ENCODE data around the gene TSHR.

Gene TSHR

DNA sequence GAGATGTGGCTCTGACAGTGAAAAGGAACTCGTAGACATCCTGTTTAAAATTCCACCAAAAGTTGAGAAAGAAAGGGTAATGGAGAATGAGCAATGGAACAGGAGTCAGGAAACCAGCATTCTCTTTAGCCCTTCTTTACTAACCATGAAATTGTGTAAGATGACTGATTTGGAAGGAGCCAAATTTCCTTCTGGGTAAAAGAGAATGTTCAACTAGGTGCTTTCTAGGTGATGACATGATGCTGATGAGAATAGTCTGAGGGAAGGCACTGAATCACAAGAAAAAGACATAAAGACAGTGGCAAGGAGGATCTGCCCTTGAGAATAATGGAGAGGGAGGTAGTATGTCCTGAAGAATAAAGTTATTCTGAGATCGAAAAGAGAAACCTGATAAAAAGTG is 2.2 kb downstream of the TSHR start:
- TF ChIP-seq FOXP2 (optimal IDR thresholded peaks at IDR 0.05; ENCODE audit: control extremely low read depth, extremely low read length, insufficient read depth) (no peak), POLR2AphosphoS5 (IDR thresholded peaks at IDR 0.05; ENCODE audit: borderline replicate concordance, low read depth, low read length) (no peak), EZH2 (IDR thresholded peaks at IDR 0.05) (no peak)
- Histone ChIP-seq H3K4me3 (no peak overlapping the region), H3K27ac (no peak overlapping the region), H3K9me3 (ENCODE audit: low read depth, low read length) (no peaks in the 10 kb centered on the region), H3K9ac (ENCODE audit: insufficient read length) (no peak overlapping the region), H3K36me3 (ENCODE audit: insufficient read depth, low read length) (no peaks in the 10 kb centered on the region)
- DNase-seq (ENCODE audit: low read depth, low spot score), result no peak

GRCh38 chr14:80958226-80958625 is 2.8 kb downstream of the TSHR start:
- DNase-seq (ENCODE audit: low read depth, low spot score), result no peak
- Histone ChIP-seq H3K36me3 (ENCODE audit: insufficient read depth, low read length) (no peaks in the 10 kb centered on the region), H3K4me3 (no peak overlapping the region), H3K9me3 (ENCODE audit: low read depth, low read length) (no peaks in the 10 kb centered on the region), H3K9ac (ENCODE audit: insufficient read length) (no peak overlapping the region), H3K27ac (no peak overlapping the region)
- TF ChIP-seq FOXP2 (optimal IDR thresholded peaks at IDR 0.05; ENCODE audit: control extremely low read depth, extremely low read length, insufficient read depth) (no peak), POLR2AphosphoS5 (IDR thresholded peaks at IDR 0.05; ENCODE audit: borderline replicate concordance, low read depth, low read length) (no peak), EZH2 (IDR thresholded peaks at IDR 0.05) (no peak)

DNA sequence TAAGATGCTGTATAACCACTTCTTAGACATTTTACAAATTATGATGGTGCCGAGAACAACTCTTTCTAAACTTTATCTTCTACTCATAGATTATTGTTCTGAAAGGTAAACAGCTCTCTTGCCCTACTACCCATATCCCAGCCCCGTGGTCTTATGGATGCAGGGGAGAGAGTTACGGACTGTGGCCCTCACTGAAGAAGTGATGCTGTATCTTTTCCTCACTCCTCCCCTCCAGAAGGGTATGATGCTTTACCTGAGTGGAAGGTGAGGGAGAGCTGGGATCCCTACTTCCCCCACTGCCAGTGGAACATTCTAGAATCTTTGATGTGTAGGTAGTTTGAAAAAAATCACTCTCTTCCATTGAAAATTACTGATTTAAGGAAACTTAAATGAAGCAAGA is 3.5 kb downstream of the TSHR start:
- TF ChIP-seq POLR2AphosphoS5 (IDR thresholded peaks at IDR 0.05; ENCODE audit: borderline replicate concordance, low read depth, low read length) (no peak), FOXP2 (optimal IDR thresholded peaks at IDR 0.05; ENCODE audit: control extremely low read depth, extremely low read length, insufficient read depth) (no peak), EZH2 (IDR thresholded peaks at IDR 0.05) (no peak)
- H3K9ac ChIP-seq (ENCODE audit: insufficient read length), result no peak overlapping the region
- no peaks in the 10 kb centered on the region for H3K9me3 ChIP-seq (ENCODE audit: low read depth, low read length)
- no peak overlapping the region for H3K27ac ChIP-seq
- H3K4me3 ChIP-seq, result no peak overlapping the region
- H3K36me3 ChIP-seq (ENCODE audit: insufficient read depth, low read length), result no peaks in the 10 kb centered on the region
- no peak for DNase-seq (ENCODE audit: low read depth, low spot score)

GRCh38 chr14:80959496-80959895 is 4.1 kb downstream of the TSHR start:
- TF ChIP-seq EZH2 (IDR thresholded peaks at IDR 0.05) (no peak), POLR2AphosphoS5 (IDR thresholded peaks at IDR 0.05; ENCODE audit: borderline replicate concordance, low read depth, low read length) (no peak), FOXP2 (optimal IDR thresholded peaks at IDR 0.05; ENCODE audit: control extremely low read depth, extremely low read length, insufficient read depth) (no peak)
- Histone ChIP-seq H3K27ac (no peak overlapping the region), H3K9me3 (ENCODE audit: low read depth, low read length) (no peaks in the 10 kb centered on the region), H3K4me3 (no peak overlapping the region), H3K36me3 (ENCODE audit: insufficient read depth, low read length) (no peaks in the 10 kb centered on the region), H3K9ac (ENCODE audit: insufficient read length) (no peak overlapping the region)
- DNase-seq (ENCODE audit: low read depth, low spot score), result no peak

GRCh38 chr14:80965037-80965436 is 9.6 kb downstream of the TSHR start:
- Histone ChIP-seq H3K9ac (ENCODE audit: insufficient read length) (no peak overlapping the region), H3K27ac (no peak overlapping the region), H3K36me3 (ENCODE audit: insufficient read depth, low read length) (no peaks in the 10 kb centered on the region), H3K4me3 (no peak overlapping the region), H3K9me3 (ENCODE audit: low read depth, low read length) (no peaks in the 10 kb centered on the region)
- no peak for TF ChIP-seq POLR2AphosphoS5 (IDR thresholded peaks at IDR 0.05; ENCODE audit: borderline replicate concordance, low read depth, low read length)
- TF ChIP-seq EZH2 (IDR thresholded peaks at IDR 0.05), result no peak
- TF ChIP-seq FOXP2 (optimal IDR thresholded peaks at IDR 0.05; ENCODE audit: control extremely low read depth, extremely low read length, insufficient read depth), result no peak
- no peak for DNase-seq (ENCODE audit: low read depth, low spot score)

GRCh38 chr14:80973931-80974641 is 18.7 kb downstream of the TSHR start:
- Histone ChIP-seq H3K27ac (no peak overlapping the region), H3K4me3 (no peak overlapping the region), H3K9me3 (ENCODE audit: low read depth, low read length) (no peaks in the 10 kb centered on the region), H3K36me3 (ENCODE audit: insufficient read depth, low read length) (no peaks in the 10 kb centered on the region), H3K9ac (ENCODE audit: insufficient read length) (no peak overlapping the region)
- TF ChIP-seq EZH2 (IDR thresholded peaks at IDR 0.05) (no peak), POLR2AphosphoS5 (IDR thresholded peaks at IDR 0.05; ENCODE audit: borderline replicate concordance, low read depth, low read length) (no peak), FOXP2 (optimal IDR thresholded peaks at IDR 0.05; ENCODE audit: control extremely low read depth, extremely low read length, insufficient read depth) (no peak)
- no peak for DNase-seq (ENCODE audit: low read depth, low spot score)

DNA sequence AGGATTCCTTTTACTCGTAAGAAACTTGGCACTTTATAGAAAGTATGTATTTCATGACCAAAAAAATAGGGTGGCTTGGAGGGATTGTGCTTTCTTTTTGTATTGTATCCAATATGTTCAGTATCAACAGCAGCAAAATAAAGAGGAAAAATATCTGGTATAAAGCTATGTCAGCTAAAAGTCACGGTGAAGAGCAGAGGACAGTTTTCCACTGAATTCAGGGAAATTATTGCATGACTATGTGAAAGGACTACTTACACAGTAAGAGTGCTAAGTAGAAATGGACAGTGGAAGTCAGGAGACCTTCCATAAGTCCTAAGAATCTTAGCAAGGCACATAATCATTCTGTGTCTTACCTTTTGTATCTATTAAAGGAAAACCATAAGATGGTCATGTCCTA is 19.3 kb downstream of the TSHR start:
- H3K4me3 ChIP-seq, result no peak overlapping the region
- H3K27ac ChIP-seq, result no peak overlapping the region
- TF ChIP-seq EZH2 (IDR thresholded peaks at IDR 0.05) (no peak), POLR2AphosphoS5 (IDR thresholded peaks at IDR 0.05; ENCODE audit: borderline replicate concordance, low read depth, low read length) (no peak), FOXP2 (optimal IDR thresholded peaks at IDR 0.05; ENCODE audit: control extremely low read depth, extremely low read length, insufficient read depth) (no peak)
- H3K9me3 ChIP-seq (ENCODE audit: low read depth, low read length), result no peaks in the 10 kb centered on the region
- no peak overlapping the region for H3K9ac ChIP-seq (ENCODE audit: insufficient read length)
- H3K36me3 ChIP-seq (ENCODE audit: insufficient read depth, low read length), result no peaks in the 10 kb centered on the region
- DNase-seq (ENCODE audit: low read depth, low spot score), result no peak

GRCh38 chr14:80977221-80977620 is 21.8 kb downstream of the TSHR start:
- no peak for DNase-seq (ENCODE audit: low read depth, low spot score)
- H3K9me3 ChIP-seq (ENCODE audit: low read depth, low read length), result no peaks in the 10 kb centered on the region
- no peak for TF ChIP-seq POLR2AphosphoS5 (IDR thresholded peaks at IDR 0.05; ENCODE audit: borderline replicate concordance, low read depth, low read length)
- TF ChIP-seq EZH2 (IDR thresholded peaks at IDR 0.05), result no peak
- TF ChIP-seq FOXP2 (optimal IDR thresholded peaks at IDR 0.05; ENCODE audit: control extremely low read depth, extremely low read length, insufficient read depth), result no peak
- no peak overlapping the region for H3K27ac ChIP-seq
- H3K36me3 ChIP-seq (ENCODE audit: insufficient read depth, low read length), result no peaks in the 10 kb centered on the region
- no peak overlapping the region for H3K4me3 ChIP-seq
- no peak overlapping the region for H3K9ac ChIP-seq (ENCODE audit: insufficient read length)

DNA sequence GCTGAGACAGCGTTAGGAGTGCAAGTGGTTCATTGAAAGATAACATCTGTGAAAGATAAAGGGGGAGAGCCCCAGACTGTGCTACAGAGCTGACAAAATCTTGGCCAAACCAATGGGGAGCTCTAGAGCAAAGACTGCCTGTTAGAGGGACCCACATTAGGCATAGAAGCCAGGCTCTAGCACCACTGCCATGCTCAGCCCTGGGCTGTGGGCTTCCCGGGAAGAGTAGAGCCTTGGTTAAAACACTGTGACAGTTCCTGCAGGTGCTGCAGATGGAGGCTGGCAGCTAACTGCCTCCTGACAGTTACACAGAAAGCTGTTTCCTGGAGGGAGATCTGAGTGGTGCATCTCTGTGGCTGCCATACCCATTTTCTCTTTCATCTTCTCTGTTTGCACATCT is 23.0 kb downstream of the TSHR start:
- H3K9ac ChIP-seq (ENCODE audit: insufficient read length), result no peak overlapping the region
- no peak for TF ChIP-seq POLR2AphosphoS5 (IDR thresholded peaks at IDR 0.05; ENCODE audit: borderline replicate concordance, low read depth, low read length)
- H3K4me3 ChIP-seq, result no peak overlapping the region
- H3K36me3 ChIP-seq (ENCODE audit: insufficient read depth, low read length), result no peaks in the 10 kb centered on the region
- no peak for DNase-seq (ENCODE audit: low read depth, low spot score)
- H3K9me3 ChIP-seq (ENCODE audit: low read depth, low read length), result no peaks in the 10 kb centered on the region
- no peak overlapping the region for H3K27ac ChIP-seq

All from SK-N-MC (cell line).